Stimulated activated CD8-positive, alpha-beta memory T cell treated with anti-CD3 and anti-CD28 coated beads, Interleukin-12 subunit alpha, Interleukin-12 subunit beta, amount 100 ng/mL, for 24 hours (primary cell): ENCODE results near the gene PRR4.

Experiments used
- DNase-seq: peaks from one replicate; pipeline ENCODE4 v3.0.0-alpha.2; 2020; ENCODE audit errors: extremely low read depth

PRR4 gene

DNA sequence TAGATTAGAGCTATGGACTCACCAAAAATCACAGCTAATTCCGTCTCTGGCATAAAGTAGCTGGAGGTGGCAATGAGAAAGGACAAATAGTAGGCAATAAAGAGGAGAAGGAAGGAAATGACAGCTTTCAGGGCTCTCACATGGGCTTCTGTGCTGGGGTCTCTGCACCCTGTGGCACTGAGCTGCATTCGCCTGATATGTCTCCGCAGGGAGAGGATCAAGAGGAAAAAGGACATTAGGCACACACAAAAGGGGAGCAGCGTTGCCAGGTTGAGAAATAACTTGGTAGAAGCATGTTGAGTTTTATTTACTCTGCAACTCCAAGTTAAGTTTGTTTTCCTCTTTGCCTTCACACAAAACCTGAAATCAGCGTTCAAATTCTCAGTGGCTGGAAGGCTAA, 47.5 kb downstream of the PRR4 start:
- no peak for DNase-seq
